Measurements from ENCODE around the gene CTBP1. TPM values are rescaled to one million over a fixed set of nuclear protein-coding genes. Genes with fewer than 3 reads are reported as not detected.

The CTBP1 gene
- total and polyA plus RNA-seq, 2 experiments from 2014 or later, result 152 to 431 TPM

DNA sequence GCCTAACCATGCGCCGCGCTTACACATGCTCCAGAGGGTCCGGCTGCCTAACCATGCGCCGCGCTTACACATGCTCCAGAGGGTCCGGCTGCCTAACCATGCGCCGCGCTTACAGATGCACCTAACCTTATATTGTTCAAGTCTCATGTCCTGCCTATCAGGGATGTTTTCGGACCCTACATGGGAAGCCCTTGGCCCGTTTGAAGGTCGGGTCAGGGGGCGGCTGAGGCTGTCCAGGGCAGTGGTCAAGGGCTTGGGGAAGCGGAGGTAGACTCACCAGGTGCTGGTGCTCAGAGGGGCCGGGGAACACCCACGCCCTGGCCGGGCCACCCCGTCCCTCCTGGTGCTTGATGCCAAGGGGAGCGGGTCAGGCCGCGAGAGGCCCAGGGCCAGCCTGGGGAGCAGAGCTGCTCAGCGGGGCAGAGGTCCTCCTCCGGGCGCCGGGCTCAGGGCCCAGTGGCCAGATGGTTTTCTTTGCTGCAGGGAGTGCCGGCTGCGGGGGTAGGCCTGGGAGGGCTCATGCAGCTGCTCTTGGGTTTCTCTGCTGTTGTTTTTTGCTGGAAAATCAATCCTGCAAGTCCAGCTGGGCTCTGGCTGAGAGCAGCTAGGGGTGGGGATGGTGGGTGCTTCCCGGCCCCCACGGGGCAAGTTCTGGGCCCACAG lies 41.2 kb downstream of the CTBP1 start:
- Histone ChIP-seq H3K36me3 (peaks cover 5% of the 10 kb centered on the region), H3K9me3 (ENCODE audit: low read depth) (no peaks in the 10 kb centered on the region), H3K27me3 (no peaks in the 10 kb centered on the region), H3K27ac (no peak overlapping the region), H3K4me3 (no peak overlapping the region), H3K4me1 (ENCODE audit: low read depth) (peaks cover 5% of the 10 kb centered on the region)
- DNase-seq (ENCODE audit: low read depth in 1 of 2, low spot score in 1 of 2), result peak in 1 of 2 donors; percentile 89
- TF ChIP-seq, protein P1, sequence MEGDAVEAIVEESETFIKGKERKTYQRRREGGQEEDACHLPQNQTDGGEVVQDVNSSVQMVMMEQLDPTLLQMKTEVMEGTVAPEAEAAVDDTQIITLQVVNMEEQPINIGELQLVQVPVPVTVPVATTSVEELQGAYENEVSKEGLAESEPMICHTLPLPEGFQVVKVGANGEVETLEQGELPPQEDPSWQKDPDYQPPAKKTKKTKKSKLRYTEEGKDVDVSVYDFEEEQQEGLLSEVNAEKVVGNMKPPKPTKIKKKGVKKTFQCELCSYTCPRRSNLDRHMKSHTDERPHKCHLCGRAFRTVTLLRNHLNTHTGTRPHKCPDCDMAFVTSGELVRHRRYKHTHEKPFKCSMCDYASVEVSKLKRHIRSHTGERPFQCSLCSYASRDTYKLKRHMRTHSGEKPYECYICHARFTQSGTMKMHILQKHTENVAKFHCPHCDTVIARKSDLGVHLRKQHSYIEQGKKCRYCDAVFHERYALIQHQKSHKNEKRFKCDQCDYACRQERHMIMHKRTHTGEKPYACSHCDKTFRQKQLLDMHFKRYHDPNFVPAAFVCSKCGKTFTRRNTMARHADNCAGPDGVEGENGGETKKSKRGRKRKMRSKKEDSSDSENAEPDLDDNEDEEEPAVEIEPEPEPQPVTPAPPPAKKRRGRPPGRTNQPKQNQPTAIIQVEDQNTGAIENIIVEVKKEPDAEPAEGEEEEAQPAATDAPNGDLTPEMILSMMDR (IDR thresholded peaks at IDR 0.05; ENCODE audit: low read depth, low read length), result no peak

DNA sequence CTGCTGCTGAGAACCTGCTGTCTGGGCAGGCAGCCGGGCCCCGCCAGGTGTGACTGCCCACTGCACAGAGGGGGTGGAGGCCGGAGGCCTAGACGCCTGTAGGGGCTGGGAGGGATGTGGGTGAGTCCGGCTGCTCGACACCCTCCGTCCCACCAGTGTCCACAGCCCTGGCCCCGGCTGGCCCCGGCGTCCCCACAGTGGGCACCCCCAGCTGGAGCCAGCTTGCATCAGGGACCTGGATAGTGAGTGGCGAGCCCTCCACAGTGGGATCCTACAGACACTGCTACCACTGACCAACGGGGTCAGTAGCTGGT lies 41.8 kb downstream of the CTBP1 start:
- peaks cover 5% of the 10 kb centered on the region for H3K4me1 ChIP-seq (ENCODE audit: low read depth)
- no peaks in the 10 kb centered on the region for H3K9me3 ChIP-seq (ENCODE audit: low read depth)
- TF ChIP-seq, protein P1 (IDR thresholded peaks at IDR 0.05; ENCODE audit: low read depth, low read length), result no peak
- no peak overlapping the region for H3K4me3 ChIP-seq
- no peak for DNase-seq (ENCODE audit: low read depth in 1 of 2, low spot score in 1 of 2)
- H3K27me3 ChIP-seq, result no peaks in the 10 kb centered on the region
- H3K36me3 ChIP-seq, result peaks cover 5% of the 10 kb centered on the region
- H3K27ac ChIP-seq, result no peak overlapping the region

DNA sequence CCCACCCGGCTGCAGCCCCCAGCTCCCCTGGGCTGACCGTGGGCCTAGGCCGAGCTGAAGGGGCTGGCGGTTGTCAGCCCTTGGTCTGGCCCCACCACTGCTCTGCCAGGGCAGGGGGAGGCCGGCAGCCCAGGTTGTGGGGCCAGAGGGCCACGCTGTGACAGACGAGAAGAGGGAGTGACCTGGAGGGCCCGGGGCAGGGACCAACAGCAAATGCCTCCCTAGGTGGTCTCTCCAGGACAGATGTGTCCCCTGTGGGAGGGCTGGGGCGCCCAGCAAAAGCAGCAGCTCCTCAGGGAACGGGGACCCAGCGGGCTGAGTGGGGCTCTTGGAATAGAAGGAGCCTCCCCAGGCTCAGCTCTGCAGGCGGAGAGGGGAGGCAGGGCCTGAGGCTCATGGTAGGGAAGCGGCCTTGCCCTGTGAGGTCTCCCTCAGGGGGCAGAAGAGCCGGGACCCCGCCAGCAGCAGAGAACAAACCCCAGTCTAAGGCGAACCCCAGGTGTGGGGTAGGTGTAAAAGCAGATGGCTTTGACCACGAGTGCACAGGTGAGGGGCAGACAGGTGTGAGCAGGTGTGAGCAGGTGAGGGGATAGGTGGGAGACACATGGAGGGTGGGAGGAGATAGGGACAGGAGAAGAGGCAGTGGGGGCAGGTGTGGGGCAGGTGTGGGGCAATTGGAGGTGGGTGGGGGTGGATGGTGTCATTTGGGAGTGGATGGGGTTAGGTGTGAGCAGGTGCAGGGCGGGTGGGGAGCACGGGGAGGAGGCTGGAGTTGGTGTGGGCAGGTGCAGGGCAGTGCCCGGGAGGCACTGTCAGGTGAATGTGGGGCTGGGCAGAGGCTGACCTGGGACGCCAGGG lies 42.4 kb downstream of the CTBP1 start:
- H3K4me1 ChIP-seq (ENCODE audit: low read depth), result peaks cover 5% of the 10 kb centered on the region
- TF ChIP-seq, protein P1 (IDR thresholded peaks at IDR 0.05; ENCODE audit: low read depth, low read length), result no peak
- DNase-seq (ENCODE audit: low read depth in 1 of 2, low spot score in 1 of 2), result no peak

DNA sequence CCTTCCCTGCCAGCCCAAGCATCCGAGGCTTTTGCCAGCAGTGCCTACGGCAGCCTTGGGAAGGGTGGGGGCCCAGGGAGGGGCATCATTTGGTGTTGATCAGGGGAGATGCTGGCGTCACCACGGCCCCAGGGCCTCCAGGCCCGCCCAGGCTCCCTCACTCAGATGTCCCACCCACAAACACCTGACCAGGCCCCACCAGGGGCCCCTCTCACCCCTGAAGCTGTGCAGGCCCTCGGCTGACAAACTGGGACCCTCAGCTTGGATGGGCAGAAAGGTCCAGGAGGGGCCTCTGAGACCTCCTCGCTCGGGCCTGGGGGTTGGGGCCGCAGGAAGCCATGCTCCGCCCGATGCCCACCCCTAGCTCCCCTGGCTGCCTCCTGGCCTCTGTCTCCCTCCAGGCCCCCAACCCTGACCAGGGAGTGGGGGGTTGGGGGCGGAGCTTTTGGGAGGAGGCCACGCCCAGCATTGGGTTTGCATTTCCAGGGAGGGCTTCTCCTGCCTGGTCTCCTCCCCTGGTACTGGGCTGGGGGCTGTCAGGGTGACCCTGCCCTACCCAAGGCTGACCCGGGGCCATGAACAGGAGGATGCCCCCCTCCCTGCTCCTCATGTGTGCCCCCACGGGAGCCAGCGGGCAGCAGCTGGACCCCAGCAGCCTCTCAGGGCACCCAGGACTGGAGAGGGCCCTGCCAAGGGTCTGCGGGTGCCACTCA lies 43.2 kb downstream of the CTBP1 start:
- Histone ChIP-seq H3K27ac (no peak overlapping the region), H3K4me1 (ENCODE audit: low read depth) (peaks cover 5% of the 10 kb centered on the region), H3K36me3 (no peaks in the 10 kb centered on the region), H3K27me3 (no peaks in the 10 kb centered on the region), H3K4me3 (no peak overlapping the region), H3K9me3 (ENCODE audit: low read depth) (no peaks in the 10 kb centered on the region)
- no peak for DNase-seq (ENCODE audit: low read depth in 1 of 2, low spot score in 1 of 2)
- TF ChIP-seq, protein P1 (IDR thresholded peaks at IDR 0.05; ENCODE audit: low read depth, low read length), result no peak

More for the DNA sequence above, 42.4 kb downstream of the CTBP1 start:
- Histone ChIP-seq H3K27me3 (no peaks in the 10 kb centered on the region), H3K9me3 (ENCODE audit: low read depth) (no peaks in the 10 kb centered on the region), H3K27ac (no peak overlapping the region), H3K36me3 (peaks cover 2% of the 10 kb centered on the region), H3K4me3 (no peak overlapping the region)

DNA sequence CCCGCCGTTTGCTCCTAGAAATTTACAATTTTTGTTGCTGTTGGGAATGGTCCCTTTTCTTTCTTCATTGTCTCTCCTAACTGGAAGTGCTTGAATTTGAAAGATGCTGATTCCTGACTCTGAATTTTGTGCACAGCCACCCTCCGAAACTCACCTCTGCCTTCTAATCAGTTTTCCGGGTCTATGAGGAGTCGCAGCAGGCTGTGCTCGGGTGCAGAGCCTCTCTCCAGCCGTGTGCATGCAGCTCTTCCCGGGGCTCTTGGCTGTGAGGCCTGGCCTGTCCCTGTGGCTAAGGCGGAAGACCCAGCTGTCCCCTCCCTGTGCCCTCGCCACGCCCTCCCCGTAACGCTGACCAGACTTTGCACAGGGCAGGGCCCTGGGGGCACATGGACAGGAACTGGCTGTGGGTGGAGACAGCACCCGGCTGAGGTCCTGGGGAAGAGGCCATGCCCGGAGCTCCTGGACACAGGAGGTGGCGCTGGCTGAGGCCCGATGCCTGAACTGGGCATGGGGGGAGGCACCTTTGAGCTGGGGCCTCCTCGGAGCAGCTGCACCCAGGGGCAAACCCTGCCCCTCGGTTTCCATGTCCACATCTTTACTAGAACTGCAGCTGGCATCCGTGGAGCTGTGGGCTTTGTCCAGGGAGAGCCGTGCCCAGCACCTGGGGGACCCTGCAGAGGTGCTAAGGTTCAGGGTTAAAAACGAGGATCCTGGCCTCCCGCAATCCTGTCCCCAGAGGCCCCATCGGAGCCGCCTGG lies 43.9 kb downstream of the CTBP1 start:
- H3K9me3 ChIP-seq (ENCODE audit: low read depth), result no peaks in the 10 kb centered on the region
- H3K27me3 ChIP-seq, result no peaks in the 10 kb centered on the region
- no peak overlapping the region for H3K4me3 ChIP-seq
- DNase-seq (ENCODE audit: low read depth in 1 of 2, low spot score in 1 of 2), result no peak
- TF ChIP-seq, protein P1 (IDR thresholded peaks at IDR 0.05; ENCODE audit: low read depth, low read length), result no peak
- H3K27ac ChIP-seq, result no peak overlapping the region
- no peaks in the 10 kb centered on the region for H3K36me3 ChIP-seq
- H3K4me1 ChIP-seq (ENCODE audit: low read depth), result peaks cover 2% of the 10 kb centered on the region
